Adrenal gland (tissue), 12 donors: ENCODE data around the gene ADM2. TPM values are rescaled to one million over a fixed set of nuclear protein-coding genes. Genes with fewer than 3 reads are reported as not detected.

Experiments
- DNase-seq, 7 donors: peaks; one replicate each; pipeline ENCODE4 v3.0.0-alpha.2; 2019 to 2020
- H3K27ac ChIP-seq, 5 donors: fragments of 200-600 bp; sonication (generic) in 4 of 5; 1 replicate in 3 of 5; 2 replicates in 2 of 5; pipeline versions ENCODE4 v1.5.1 to v1.8.0; 2016 to 2020; ENCODE audit warnings: mild to moderate bottlenecking in 1 of 5
- H3K27me3 ChIP-seq: fragments of 200-600 bp; 2 replicates; pipeline ENCODE4 v1.8.0; 2021
- H3K36me3 ChIP-seq, 2 donors: fragments of 200-600 bp; replicated peaks in 1 of 2; 1 replicate in 1 of 2; 2 replicates in 1 of 2; pipeline versions ENCODE4 v1.5.1 to v1.8.0; 2018 to 2022
- H3K4me1 ChIP-seq, 2 donors: fragments of 200-600 bp; replicated peaks in 1 of 2; 1 replicate in 1 of 2; 2 replicates in 1 of 2; pipeline versions ENCODE4 v1.5.1 to v1.8.0; 2018 to 2021
- H3K4me3 ChIP-seq, 4 donors: fragments of 200-600 bp; sonication (generic) in 3 of 4; one replicate each; pipeline ENCODE4 v1.5.1; 2016 to 2018
- H3K9me3 ChIP-seq, 3 donors: fragments of 200-600 bp; sonication (generic) in 1 of 3; replicated peaks in 1 of 3; 1 replicate in 2 of 3; 2 replicates in 1 of 3; pipeline versions ENCODE4 v1.5.1 to v1.8.0; 2016 to 2021
- POLR2A ChIP-seq, 2 donors: fragments of 450-650 bp; IDR thresholded peaks; one replicate each; pipeline ENCODE4 v1.6.1; 2017; ENCODE audit warnings: antibody characterized with exemption in 2 of 2, mild to moderate bottlenecking in 2 of 2, moderate library complexity in 1 of 2
- WGBS, 4 donors: extraction: QIAGEN DNeasy Blood & Tissue Kit in 2 of 4; methylation state at CpG; one replicate each; pipeline versions ENCODE4 v1.1.5 to v1.1.7; 2013 to 2017; 5-methylcytosine and 5-hydroxymethylcytosine counted together
- intact Hi-C, 2 donors: fragments of 100-400 bp; cut with DNase I; formaldehyde crosslinking; loops; one replicate each; pipeline versions ENCODE4 v1.14.1 to v1.15.0; 2022 to 2023
- polyA plus RNA-seq, 3 donors: library from polyadenylated mRNA; stranded (reverse); fragments of 200-250 nt in 2 of 3; fragments of 350-450 nt in 1 of 3; fragmentation: Illumina TruSeq in 1 of 3; extraction: RNeasy Lipid Tissue Mini Kit (QIAGEN cat#74804) in 1 of 3; gene quantifications; one replicate each; pipeline ENCODE4 v1.2.3, GENCODE V29; 2013 to 2014
- total RNA-seq, 9 donors: library from RNA; depleted of rRNA in 4 of 9; stranded (reverse); fragments of >200 nt in 4 of 9; fragments of 120-200 nt in 1 of 9; fragmentation: NEBNext Ultra II Directional in 1 of 9; extraction: Animal tissue kit (Norgen Biotek cat#: 25700) in 1 of 9; gene quantifications; one replicate each; pipeline versions ENCODE4 v1.1.0 to v1.2.4, GENCODE V29; 2013 to 2023
- TF ChIP-seq, protein P1 (sequence below), 6 experiments: fragments of 450-650 bp in 4 of 6; fragments of 200-600 bp in 2 of 6; sonication (generic) in 1 of 6; IDR thresholded peaks; 1 replicate in 5 of 6; 2 replicates in 1 of 6; pipeline versions ENCODE4 v1.5.1 to v1.8.0; 2016 to 2021; ENCODE audit warnings: antibody characterized with exemption in 6 of 6, mild to moderate bottlenecking in 2 of 6, moderate library complexity in 1 of 6
- donor health status: healthy with polysubstance abuse.
- donor health status: Bipolar disorder and iron deficiency.
- donor health status: DM: yes; HTN: yes; CAD: no.
- donor health status: DM: no; HTN: no; CAD: no.
- donor health status: DM: no; HTN: no; CAD: no.
- donor health status: DM: yes; HTN: yes; CAD: no.

ADM2 gene
- total and polyA plus RNA-seq, 12 donors = 0.07 to 0.54 (median 0.25) TPM; not detected in 5

GRCh38 chr22:50497093-50497492 is 15.8 kb downstream of the ADM2 start:
- Histone ChIP-seq H3K4me3 (no peak overlapping the region), H3K36me3 (no peaks in the 10 kb centered on the region), H3K27me3 (no peaks in the 10 kb centered on the region), H3K4me1 (peaks cover 0 to 4% of the 10 kb centered on the region in 2 donors), H3K27ac (no peak overlapping the region), H3K9me3 (no peaks in the 10 kb centered on the region)
- TF ChIP-seq, protein P1, sequence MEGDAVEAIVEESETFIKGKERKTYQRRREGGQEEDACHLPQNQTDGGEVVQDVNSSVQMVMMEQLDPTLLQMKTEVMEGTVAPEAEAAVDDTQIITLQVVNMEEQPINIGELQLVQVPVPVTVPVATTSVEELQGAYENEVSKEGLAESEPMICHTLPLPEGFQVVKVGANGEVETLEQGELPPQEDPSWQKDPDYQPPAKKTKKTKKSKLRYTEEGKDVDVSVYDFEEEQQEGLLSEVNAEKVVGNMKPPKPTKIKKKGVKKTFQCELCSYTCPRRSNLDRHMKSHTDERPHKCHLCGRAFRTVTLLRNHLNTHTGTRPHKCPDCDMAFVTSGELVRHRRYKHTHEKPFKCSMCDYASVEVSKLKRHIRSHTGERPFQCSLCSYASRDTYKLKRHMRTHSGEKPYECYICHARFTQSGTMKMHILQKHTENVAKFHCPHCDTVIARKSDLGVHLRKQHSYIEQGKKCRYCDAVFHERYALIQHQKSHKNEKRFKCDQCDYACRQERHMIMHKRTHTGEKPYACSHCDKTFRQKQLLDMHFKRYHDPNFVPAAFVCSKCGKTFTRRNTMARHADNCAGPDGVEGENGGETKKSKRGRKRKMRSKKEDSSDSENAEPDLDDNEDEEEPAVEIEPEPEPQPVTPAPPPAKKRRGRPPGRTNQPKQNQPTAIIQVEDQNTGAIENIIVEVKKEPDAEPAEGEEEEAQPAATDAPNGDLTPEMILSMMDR (IDR thresholded peaks at IDR 0.05) = no peak
- TF ChIP-seq POLR2A (IDR thresholded peaks at IDR 0.05) = no peak
- DNase-seq = no peak
- WGBS, 4 donors = 83 to 92% (median 86%) methylated on average over 6 of the region's 6 CpGs
- intact Hi-C loops = no loop called here

GRCh38 chr22:50498322-50498890 is 17.1 kb downstream of the ADM2 start:
- no peaks in the 10 kb centered on the region for H3K27me3 ChIP-seq
- WGBS, 4 donors = 2 to 16% (median 8%) methylated on average over 13 of the region's 13 CpGs

GRCh38 chr22:50500452-50500851 is 19.1 kb downstream of the ADM2 start:
- WGBS, 4 donors = 61 to 75% (median 63%) methylated on average over 12 of the region's 12 CpGs

More at GRCh38 chr22:50498322-50498890, 17.1 kb downstream of the ADM2 start:
- Histone ChIP-seq H3K9me3 (no peaks in the 10 kb centered on the region), H3K36me3 (peaks cover 0 to 10% of the 10 kb centered on the region in 2 donors), H3K27ac (no peak overlapping the region), H3K4me3 (no peak overlapping the region), H3K4me1 (peaks cover 0 to 4% of the 10 kb centered on the region in 2 donors)
- peak; percentile 70 to 88 (median 76) for DNase-seq
- intact Hi-C loops = no loop called here
- TF ChIP-seq, protein P1 (IDR thresholded peaks at IDR 0.05) = peak; percentile 46 to 69 (median 58)
- TF ChIP-seq POLR2A (IDR thresholded peaks at IDR 0.05) = no peak

DNA sequence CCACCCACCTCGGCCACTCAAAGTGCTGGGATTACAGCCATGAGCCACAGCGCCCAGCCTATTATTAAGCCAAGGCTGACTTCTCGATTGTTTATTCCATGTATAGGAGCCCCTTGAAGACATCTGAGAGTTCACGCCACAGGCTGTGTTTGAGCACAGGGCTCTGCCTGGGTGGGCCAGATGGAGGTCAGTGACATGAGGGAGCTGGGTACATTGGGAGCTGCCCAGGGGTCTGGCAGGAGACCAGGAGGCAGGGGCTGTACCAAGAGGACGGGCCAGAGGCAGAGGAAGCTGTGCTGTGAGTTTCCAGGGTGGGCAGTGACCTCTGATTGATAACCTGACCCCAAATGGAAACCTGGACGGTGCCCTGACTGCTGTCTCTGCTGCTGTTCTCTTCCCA is 20.8 kb downstream of the ADM2 start:
- DNase-seq = no peak
- Histone ChIP-seq H3K9me3 (no peaks in the 10 kb centered on the region), H3K4me1 (peaks cover 8 to 18% of the 10 kb centered on the region in 2 donors), H3K36me3 (peaks cover 0 to 32% of the 10 kb centered on the region in 2 donors), H3K4me3 (no peak overlapping the region), H3K27me3 (no peaks in the 10 kb centered on the region), H3K27ac (no peak overlapping the region)
- 85 to 92% (median 91%) methylated on average over 5 to 6 of the region's 6 CpGs for WGBS, 4 donors
- TF ChIP-seq, protein P1 (IDR thresholded peaks at IDR 0.05) = no peak
- no peak for TF ChIP-seq POLR2A (IDR thresholded peaks at IDR 0.05)
- intact Hi-C loops = no loop called here

More at GRCh38 chr22:50500452-50500851, 19.1 kb downstream of the ADM2 start:
- H3K27me3 ChIP-seq = no peaks in the 10 kb centered on the region
- intact Hi-C loops = no loop called here
- no peak overlapping the region for H3K4me3 ChIP-seq
- H3K27ac ChIP-seq = peak overlapping the region in 1 of 5 donors; percentile 12
- no peaks in the 10 kb centered on the region for H3K9me3 ChIP-seq
- DNase-seq = peak in 5 of 7 donors; percentile 49 to 68 (median 61)
- peaks cover 0 to 4% of the 10 kb centered on the region in 2 donors for H3K4me1 ChIP-seq
- H3K36me3 ChIP-seq = peaks cover 0 to 26% of the 10 kb centered on the region in 2 donors
- no peak for TF ChIP-seq POLR2A (IDR thresholded peaks at IDR 0.05)
- TF ChIP-seq, protein P1 (IDR thresholded peaks at IDR 0.05) = no peak
